NCI-H774 (cell line): ENCODE measurements around the gene HFM1.
A peak's percentile ranks its signal among the peaks of the same experiment; 100 is the strongest.
"Not testable (repeated sequence)": the region's sequence is repeated elsewhere in the genome, so short reads cannot be mapped to it uniquely, and the experiment has no call there.

ENCODE experiments used
- DNase-seq: peaks from one replicate; lab custom pipeline; 2025; lab: John Stamatoyannopoulos, UW

Gene HFM1

GRCh38 chr1:91404151-91405012 lies at the start of gene HFM1:
Gene HFM1, minus strand, starts transcription at chr1:91404837. Its CDS starts 3,755 bp downstream, at chr1:91401082.
- peak; percentile 81 for DNase-seq

GRCh38 chr1:91454136-91454535 lies 49.5 kb upstream of the HFM1 start:
- DNase-seq = no peak

- no peak for DNase-seq
Measured at GRCh38 chr1:91450260-91450659, 45.6 kb upstream of the HFM1 start.

GRCh38 chr1:91447782-91448181 lies 43.1 kb upstream of the HFM1 start:
- DNase-seq = not testable (repeated sequence)

GRCh38 chr1:91441980-91442379 lies 37.3 kb upstream of the HFM1 start:
- not testable (repeated sequence) for DNase-seq

GRCh38 chr1:91440847-91441246 lies 36.2 kb upstream of the HFM1 start:
- no peak for DNase-seq

GRCh38 chr1:91439016-91439415 lies 34.4 kb upstream of the HFM1 start:
- DNase-seq = no peak

GRCh38 chr1:91428182-91428798 lies 23.7 kb upstream of the HFM1 start:
- DNase-seq = no peak

- DNase-seq = no peak
Measured at GRCh38 chr1:91427741-91428140, 23.1 kb upstream of the HFM1 start.

GRCh38 chr1:91422523-91422922 lies 17.9 kb upstream of the HFM1 start:
- not testable (repeated sequence) for DNase-seq

- DNase-seq = no peak
Measured at GRCh38 chr1:91412371-91412770, 7.7 kb upstream of the HFM1 start.

GRCh38 chr1:91406773-91407389 lies 2.2 kb upstream of the HFM1 start:
- no peak for DNase-seq

- DNase-seq = peak; percentile 13
Measured at GRCh38 chr1:91402023-91402422, 2.6 kb downstream of the HFM1 start.

GRCh38 chr1:91400133-91400725 lies 4.4 kb downstream of the HFM1 start:
- no peak for DNase-seq

GRCh38 chr1:91398291-91398690 lies 6.3 kb downstream of the HFM1 start:
- DNase-seq = no peak

GRCh38 chr1:91397605-91398004 lies 7.0 kb downstream of the HFM1 start:
- DNase-seq = no peak

- DNase-seq = no peak
Measured at GRCh38 chr1:91393042-91393441, 11.6 kb downstream of the HFM1 start.

- DNase-seq = no peak
Measured at GRCh38 chr1:91386109-91386508, 18.5 kb downstream of the HFM1 start.

- DNase-seq = no peak
Measured at GRCh38 chr1:91383456-91383855, 21.2 kb downstream of the HFM1 start.

GRCh38 chr1:91381844-91382243 lies 22.8 kb downstream of the HFM1 start:
- DNase-seq = no peak

- DNase-seq = no peak
Measured at GRCh38 chr1:91374086-91374485, 30.6 kb downstream of the HFM1 start.

- DNase-seq = not testable (repeated sequence)
Measured at GRCh38 chr1:91372230-91372629, 32.4 kb downstream of the HFM1 start.

GRCh38 chr1:91349524-91349923 lies 55.1 kb downstream of the HFM1 start:
- DNase-seq = no peak
